Right renal cortex interstitium (tissue), 3 donors: ENCODE data around the gene WDR76. TPM values are rescaled to one million over a fixed set of nuclear protein-coding genes. Genes with fewer than 3 reads are reported as not detected.
A peak's percentile ranks its signal among the peaks of the same experiment; 100 is the strongest.
"Not testable (repeated sequence)": the region's sequence is repeated elsewhere in the genome, so short reads cannot be mapped to it uniquely, and the experiment has no call there.

Experiments
- DNase-seq, 3 donors: peaks; one replicate each; pipeline ENCODE4 v3.0.0-alpha.2; 2013; ENCODE audit warnings: low read depth in 3 of 3, low spot score in 2 of 3
- polyA plus RNA-seq, 3 donors: library from polyadenylated mRNA; unstranded; fragments of 120-200 nt; gene quantifications; one replicate each; pipeline ENCODE4 v1.2.1, GENCODE V29; 2013; ENCODE audit not compliant: insufficient read length in 3 of 3

Gene WDR76
- polyA plus RNA-seq, 3 donors, result 13.3 to 19.4 (median 16.8) TPM

- not testable (repeated sequence) for DNase-seq
Measured at GRCh38 chr15:43815064-43815463, 11.7 kb upstream of the WDR76 start.

- DNase-seq, result no peak
Measured at GRCh38 chr15:43821505-43821904, 5.3 kb upstream of the WDR76 start.

DNA sequence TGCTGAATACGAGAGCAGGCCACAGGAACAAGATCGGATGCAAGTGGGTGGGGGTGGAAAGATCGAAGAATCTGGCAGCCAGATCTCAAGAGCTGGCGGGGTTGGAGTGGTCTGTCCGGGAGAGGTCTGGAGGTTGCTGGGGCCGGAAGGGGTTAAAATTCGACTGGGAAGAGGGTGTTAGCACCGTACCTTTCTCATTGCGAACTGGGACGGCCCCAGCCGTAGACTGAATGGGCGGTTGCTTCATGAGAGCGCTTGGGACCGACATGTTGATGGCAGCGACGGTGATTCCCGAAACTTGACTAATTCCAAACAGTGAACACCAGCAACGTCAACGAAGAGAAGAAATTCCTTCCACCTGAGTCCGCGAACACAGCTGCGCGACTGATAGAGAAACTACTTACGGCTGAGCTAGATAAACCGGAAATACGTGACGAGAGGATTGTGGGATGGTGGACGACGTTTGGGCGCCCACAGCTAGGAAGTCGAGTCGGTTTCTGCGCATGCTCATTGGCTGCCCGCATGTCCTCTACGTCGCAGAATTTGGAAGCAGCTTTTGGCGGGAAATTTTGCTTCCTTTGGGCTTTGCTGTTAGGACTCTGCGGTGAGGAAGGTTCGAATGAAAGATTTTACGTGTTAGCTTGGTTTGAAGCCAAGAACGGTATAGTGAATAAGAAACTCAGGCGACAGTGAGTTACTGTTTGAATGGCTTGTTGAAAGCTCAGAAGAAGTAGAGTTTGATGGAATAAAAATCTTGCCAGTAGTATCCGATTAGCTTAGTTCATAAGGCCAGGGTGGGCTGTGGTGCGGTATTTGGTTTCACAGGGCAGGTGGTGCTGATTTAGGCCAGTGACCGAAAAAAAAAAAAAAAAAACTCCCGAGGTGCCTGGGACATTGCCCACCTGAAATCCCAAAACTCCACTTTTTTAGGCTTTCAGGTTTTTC lies 2.2 kb upstream of the WDR76 start, which contains the start of gene MFAP1:
TSS of gene MFAP1 (minus strand) at position 389 of the 945 bp plus-strand sequence. CDS start at position 268, 121 bp downstream.
- peak; percentile 88 to 93 (median 89) for DNase-seq

- not testable (repeated sequence) for DNase-seq
Measured at GRCh38 chr15:43825305-43825704, 1.5 kb upstream of the WDR76 start.

GRCh38 chr15:43826029-43826507 lies 734 bp upstream of the WDR76 start:
- no peak for DNase-seq

GRCh38 chr15:43828061-43828657 lies 1.4 kb downstream of the WDR76 start:
- DNase-seq, result no peak

DNA sequence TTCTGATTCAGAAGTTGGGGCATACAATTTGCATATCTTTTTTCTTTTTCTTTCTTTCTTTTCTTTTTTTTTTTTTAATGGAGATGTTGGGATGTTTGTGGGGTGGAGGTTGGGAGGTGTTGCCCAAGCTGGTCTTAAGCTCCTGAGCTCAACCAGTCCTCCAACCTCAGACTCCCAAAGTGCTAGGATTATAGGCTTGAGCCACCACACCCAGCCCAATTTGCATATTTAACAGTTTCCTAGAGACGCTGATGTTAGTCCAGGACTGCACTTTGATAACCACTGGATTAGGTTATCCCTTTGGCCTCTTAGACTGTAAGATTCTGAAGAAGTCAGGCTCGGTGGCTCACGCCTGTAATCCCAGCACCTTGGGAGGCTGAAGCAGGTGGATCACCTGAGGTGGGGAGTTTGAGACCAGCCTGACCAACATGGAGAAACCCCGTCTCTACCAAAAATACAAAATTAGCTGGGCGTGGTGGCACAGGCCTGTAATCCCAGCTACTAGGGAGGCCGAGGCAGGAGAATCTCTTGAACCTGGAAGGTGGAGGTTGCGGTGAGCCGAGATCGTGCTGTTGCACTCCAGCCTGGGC lies 3.2 kb downstream of the WDR76 start:
- not testable (repeated sequence) for DNase-seq

GRCh38 chr15:43830691-43831275 lies 4.0 kb downstream of the WDR76 start:
- DNase-seq, result not testable (repeated sequence)

GRCh38 chr15:43831519-43832052 lies 4.8 kb downstream of the WDR76 start:
- DNase-seq, result not testable (repeated sequence)

DNA sequence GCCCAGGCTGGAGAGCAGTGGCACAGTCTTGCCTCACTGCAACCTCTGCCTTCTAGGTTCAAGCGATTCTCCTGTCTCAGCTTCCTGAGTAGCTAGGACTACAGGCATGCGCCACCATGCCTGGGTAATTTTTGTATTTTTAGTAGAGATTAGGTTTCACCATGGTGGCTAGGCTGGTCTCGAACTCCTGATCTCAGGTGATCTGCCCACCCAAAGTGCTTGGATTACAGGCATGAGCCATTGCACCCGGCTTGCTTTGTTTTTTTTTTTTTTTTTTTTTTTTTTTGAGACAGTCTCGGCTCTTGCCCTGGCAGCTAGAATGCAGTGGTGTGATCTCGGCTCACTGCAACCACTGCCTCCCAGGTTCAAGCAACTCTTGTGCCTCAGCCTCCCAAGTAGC lies 5.7 kb downstream of the WDR76 start:
- not testable (repeated sequence) for DNase-seq

- DNase-seq, result no peak
Measured at GRCh38 chr15:43845421-43845820, 18.6 kb downstream of the WDR76 start.

DNA sequence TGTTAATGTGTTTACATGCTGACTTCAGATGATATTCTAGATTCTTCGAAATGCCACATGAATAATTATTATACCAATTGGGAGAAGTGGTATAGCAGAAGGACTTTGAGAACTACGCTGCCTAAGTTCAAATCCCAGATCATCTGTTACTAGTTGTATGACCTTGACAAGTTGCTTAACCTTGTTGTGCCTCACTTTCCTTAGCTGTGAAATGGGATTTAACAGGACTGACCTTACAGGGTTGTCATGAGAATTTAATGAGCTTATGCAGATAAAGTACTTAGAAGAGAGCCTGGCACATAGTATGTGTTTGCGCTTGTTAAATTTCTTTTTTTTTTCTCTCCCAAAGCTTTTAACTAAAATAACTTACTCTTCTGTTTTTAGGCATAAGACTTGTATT lies 24.4 kb downstream of the WDR76 start:
- DNase-seq, result no peak

GRCh38 chr15:43852607-43853006 lies 25.8 kb downstream of the WDR76 start:
- DNase-seq, result no peak

DNA sequence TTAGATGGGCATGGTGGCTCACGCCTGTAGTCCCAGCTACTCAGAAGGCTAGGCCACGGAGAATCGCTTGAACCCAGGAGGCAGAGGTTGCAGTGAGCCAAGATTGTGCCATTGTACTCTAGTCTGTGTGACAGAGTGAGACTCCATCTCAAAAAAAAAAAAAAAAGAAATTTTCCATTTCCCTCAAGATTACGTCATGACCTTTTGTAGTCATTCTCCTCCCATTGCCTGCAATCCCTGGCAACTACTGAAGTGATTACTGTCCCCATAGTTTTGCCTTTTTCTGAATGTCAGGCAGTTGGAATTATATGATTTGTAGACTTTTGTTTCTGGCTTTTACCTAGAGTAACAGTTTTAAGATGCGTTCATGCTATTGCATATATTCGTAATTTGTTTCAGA lies 28.0 kb downstream of the WDR76 start:
- DNase-seq, result no peak

- DNase-seq, result no peak
Measured at GRCh38 chr15:43859546-43859945, 32.7 kb downstream of the WDR76 start.

GRCh38 chr15:43866636-43867035 lies 39.8 kb downstream of the WDR76 start:
- DNase-seq, result not testable (repeated sequence)

DNA sequence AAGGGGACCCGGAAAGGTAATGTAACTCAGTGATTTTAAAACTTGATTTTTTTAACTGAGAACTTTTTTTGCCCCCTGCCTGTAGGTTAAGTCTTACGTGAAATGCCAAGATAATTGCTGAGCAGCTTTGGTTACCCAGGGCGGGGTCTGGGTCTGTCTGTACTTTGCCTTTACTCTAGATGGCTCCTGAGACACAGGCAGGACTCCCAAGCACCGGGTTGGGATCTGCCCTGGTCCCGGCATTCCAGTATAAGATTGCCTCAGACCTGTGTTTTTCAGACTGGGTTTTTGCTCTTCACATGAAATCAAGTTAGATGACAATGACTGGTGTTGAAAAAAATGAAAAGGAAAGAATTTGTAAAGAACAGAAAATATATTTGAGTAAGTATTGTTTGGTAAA lies 40.3 kb downstream of the WDR76 start:
- no peak for DNase-seq

DNA sequence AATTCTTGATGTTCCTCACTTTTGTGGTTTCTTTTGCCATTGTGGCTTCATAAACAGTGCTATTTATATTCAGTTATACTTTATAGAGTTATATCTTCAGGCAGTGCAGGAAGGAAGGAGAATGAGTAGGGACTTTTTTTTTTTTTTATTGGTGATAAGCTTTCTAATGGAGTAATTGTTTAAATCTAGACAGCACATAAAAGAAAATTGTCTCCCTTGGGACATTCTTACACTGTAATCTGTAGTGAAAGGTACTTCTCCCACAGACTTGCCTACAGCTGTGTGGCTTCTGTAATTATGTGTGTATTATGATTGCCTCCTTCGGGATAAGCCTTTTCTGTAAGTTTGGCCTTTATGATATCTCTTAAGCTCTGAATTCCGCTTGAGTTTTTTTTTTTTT lies 41.6 kb downstream of the WDR76 start:
- no peak for DNase-seq

DNA sequence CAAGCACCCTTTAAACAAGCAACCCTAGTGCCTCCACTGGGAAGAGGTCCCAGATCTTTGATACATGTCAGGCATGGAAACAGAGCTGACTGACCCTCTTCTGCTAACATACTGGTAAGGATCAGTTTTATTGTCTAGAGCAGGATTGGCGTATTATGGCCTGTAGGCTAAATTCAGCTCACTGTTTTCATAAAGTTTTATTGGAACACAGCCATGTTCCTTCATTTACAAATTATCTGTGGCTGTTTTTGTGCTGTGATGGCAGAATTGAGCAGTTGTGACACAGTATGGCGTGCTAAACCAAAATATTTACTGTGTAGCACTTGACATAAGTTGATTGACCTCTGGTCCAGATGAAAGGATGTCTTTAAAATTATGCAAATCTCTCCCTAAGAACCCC lies 45.0 kb downstream of the WDR76 start:
- DNase-seq, result no peak

DNA sequence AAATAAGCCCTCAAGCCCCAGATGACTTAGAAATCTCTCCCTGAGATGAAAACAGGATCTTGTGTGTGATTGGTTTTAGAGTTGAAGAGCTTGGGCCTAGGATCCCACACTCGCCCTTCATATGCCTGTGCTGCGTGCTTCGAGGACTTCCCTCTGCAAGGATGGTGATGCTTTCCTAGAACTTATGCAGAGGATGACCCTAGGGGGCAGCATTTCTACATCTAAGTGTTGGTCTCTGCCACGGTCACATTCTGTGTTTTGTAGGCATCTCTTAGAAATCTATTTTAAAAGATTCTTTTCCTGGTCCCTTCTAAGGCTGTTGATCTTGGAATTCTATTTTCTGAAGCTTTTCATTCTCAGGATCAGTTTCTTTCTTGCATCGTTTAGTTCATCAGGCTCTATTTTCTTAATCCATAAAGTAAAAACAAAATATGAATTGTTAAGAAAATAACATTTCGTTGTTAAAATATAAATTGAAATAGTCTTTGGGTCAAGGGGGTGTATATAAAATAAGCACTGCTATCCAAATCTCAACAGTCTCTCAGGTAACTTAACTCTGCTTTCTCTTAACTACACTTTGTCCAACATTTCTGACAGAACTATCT lies 45.7 kb downstream of the WDR76 start:
- peak; percentile 36 to 55 (median 39) for DNase-seq
